NB4 (cell line): Measurements from ENCODE around the gene LRTM1.

Experiments used
- DNase-seq: peaks from one replicate; pipeline ENCODE4 v3.0.0; 2010; ENCODE audit warnings: low read depth
- H3K4me3 ChIP-seq: one replicate; pipeline ENCODE4 v1.5.1; 2011; ENCODE audit warnings: mild to moderate bottlenecking, low read depth, low read length, moderate library complexity
- CTCF ChIP-seq: IDR thresholded peaks from one replicate; pipeline ENCODE4 v1.5.1; 2012; ENCODE audit warnings: low read depth, low read length
- MAX ChIP-seq: IDR thresholded peaks from 2 replicates; pipeline ENCODE4 v1.6.1; 2011; ENCODE audit warnings: low read depth, low read length
- MYC ChIP-seq: IDR thresholded peaks from 2 replicates; pipeline ENCODE4 v1.6.1; 2011; ENCODE audit warnings: low read depth, low read length
- POLR2A ChIP-seq: IDR thresholded peaks from 2 replicates; pipeline ENCODE4 v1.6.1; 2011; ENCODE audit warnings: mild to moderate bottlenecking; ENCODE audit not compliant: insufficient read length; ENCODE audit errors: extremely low read depth

The LRTM1 gene

GRCh38 chr3:54888873-54889272, 39.0 kb downstream of the LRTM1 start:
- H3K4me3 ChIP-seq, result no peak overlapping the region
- no peak for DNase-seq
- no peak for TF ChIP-seq MAX
- no peak for TF ChIP-seq POLR2A
- no peak for TF ChIP-seq MYC
- no peak for TF ChIP-seq CTCF

- no peak for DNase-seq
- no peak for TF ChIP-seq POLR2A
- TF ChIP-seq MYC, result no peak
- TF ChIP-seq CTCF, result no peak
- no peak for TF ChIP-seq MAX
Observed at GRCh38 chr3:54888162-54888561, 39.7 kb downstream of the LRTM1 start.

GRCh38 chr3:54882129-54882833, 45.6 kb downstream of the LRTM1 start:
- no peak for DNase-seq
- no peak for TF ChIP-seq MYC
- TF ChIP-seq POLR2A, result no peak
- TF ChIP-seq MAX, result no peak
- TF ChIP-seq CTCF, result no peak
- no peak overlapping the region for H3K4me3 ChIP-seq

More at GRCh38 chr3:54888162-54888561, 39.7 kb downstream of the LRTM1 start:
- no peak overlapping the region for H3K4me3 ChIP-seq

- TF ChIP-seq MYC (no peak), CTCF (no peak), POLR2A (no peak), MAX (no peak)
- no peak for DNase-seq
- H3K4me3 ChIP-seq, result no peak overlapping the region
Observed at GRCh38 chr3:54878145-54878544, 49.7 kb downstream of the LRTM1 start.

GRCh38 chr3:54877730-54878129, 50.1 kb downstream of the LRTM1 start:
- TF ChIP-seq MYC, result no peak
- TF ChIP-seq CTCF, result no peak
- DNase-seq, result no peak
- H3K4me3 ChIP-seq, result no peak overlapping the region

- TF ChIP-seq POLR2A (no peak), MYC (no peak), MAX (no peak), CTCF (no peak)
- H3K4me3 ChIP-seq, result no peak overlapping the region
- DNase-seq, result no peak
Observed at GRCh38 chr3:54876694-54877093, 51.2 kb downstream of the LRTM1 start.
